Middle frontal gyrus (tissue), 1 donor: Measurements from ENCODE around the gene PTBP1.

Source experiments
- DNase-seq: peaks from one replicate; pipeline ENCODE4 v3.0.0-alpha.2; 2015; ENCODE audit warnings: low spot score; ENCODE audit errors: extremely low spot score

Gene PTBP1

GRCh38 chr19:796692-797527 is at the start of gene PTBP1:
TSS of gene PTBP1 (plus strand) at chr19:797452. CDS start at chr19:797498, 46 bp downstream.
- peak; percentile 99 for DNase-seq

- no peak for DNase-seq
Observed at GRCh38 chr19:748274-748598, 49.0 kb upstream of the PTBP1 start.

- no peak for DNase-seq
Observed at GRCh38 chr19:749811-750210, 47.4 kb upstream of the PTBP1 start.

- DNase-seq: no peak
Observed at GRCh38 chr19:750640-751423, 46.4 kb upstream of the PTBP1 start, which contains the start of gene MISP. TSS of gene MISP (plus strand) at chr19:751112. CDS start at chr19:756947, 5,835 bp downstream.

GRCh38 chr19:751501-752341 is 45.5 kb upstream of the PTBP1 start:
- no peak for DNase-seq

DNA sequence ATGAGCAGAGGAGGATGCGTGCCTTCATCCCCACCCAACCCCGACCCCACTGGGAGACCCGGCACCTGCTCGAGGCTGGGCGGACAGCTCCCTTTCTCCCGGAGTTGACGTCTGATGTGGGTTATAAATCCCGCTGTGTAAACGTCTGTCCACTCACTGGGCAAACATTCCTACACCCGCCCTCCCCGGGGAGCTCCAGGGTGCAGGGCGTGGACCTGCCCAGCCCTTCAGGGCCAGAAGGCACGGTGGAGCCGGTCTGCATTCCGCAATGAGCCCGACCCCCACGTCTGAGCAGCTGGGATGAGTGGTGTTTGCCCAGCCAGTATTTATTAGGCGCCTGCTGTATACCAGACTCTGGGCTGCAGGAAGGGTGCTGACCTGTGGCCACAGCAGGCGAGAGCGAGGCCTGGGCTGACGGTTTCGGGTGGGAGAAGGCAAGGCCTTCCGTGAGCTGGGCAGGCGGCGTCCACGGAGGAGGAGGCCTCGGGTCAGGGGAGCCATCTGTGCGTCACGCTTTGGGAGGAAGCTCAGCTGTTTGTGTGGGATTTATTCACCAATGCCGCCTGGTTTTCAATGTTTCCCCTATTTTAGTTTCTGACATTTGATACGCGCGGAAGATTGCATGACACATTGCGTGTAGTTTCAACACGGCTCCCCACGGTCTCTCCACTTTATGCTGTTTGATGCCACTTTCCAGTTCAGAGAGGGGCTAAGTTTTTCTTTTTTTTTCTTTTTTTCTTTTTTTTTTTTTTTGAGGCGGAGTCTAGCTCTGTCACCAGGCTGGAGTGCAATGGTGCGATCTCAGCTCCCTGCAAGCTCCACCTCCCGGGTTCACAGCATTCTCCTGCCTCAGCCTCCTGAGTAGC is 44.4 kb upstream of the PTBP1 start:
- no peak for DNase-seq

DNA sequence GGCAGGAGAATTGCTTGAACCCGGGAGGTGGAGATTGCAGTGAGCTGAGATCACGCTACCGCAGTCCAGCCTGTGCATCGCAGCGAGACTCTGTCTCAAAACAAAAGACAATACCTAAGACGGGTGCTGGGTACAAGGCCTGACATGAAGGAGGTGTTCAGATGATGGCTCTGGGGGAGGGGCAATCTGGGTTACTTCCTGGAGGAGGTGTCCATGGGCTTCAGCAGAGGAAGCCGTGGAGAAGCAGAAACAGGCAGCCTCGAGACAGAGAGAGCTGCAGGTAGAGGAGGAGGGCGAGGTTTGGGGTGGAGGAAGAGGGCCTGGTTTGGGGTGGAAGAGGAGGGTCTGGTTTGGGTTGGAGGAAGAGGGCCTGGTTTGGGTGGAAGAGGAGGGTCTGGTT is 42.7 kb upstream of the PTBP1 start:
- no peak for DNase-seq

DNA sequence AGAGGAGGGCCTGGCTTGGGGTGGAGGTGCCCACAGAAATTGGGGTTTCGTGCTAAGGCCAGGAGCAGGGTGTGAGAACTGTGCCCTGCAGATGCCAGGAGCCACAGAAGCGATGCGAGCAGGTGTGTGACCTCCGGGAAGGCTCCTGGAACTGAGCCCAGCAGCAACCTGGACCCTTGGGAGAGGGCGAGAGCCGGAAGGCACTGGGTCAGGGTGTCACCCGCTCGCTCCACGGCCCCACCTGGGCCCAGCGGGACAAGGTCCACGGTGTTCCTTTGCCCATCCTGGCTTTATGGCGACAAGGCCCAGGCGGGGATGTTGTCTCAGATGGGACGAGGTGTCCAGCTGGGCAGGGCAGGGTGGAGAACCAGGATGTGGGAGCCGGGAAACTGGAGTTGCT is 42.2 kb upstream of the PTBP1 start:
- no peak for DNase-seq

GRCh38 chr19:756236-756635 is 41.0 kb upstream of the PTBP1 start:
- no peak for DNase-seq

DNA sequence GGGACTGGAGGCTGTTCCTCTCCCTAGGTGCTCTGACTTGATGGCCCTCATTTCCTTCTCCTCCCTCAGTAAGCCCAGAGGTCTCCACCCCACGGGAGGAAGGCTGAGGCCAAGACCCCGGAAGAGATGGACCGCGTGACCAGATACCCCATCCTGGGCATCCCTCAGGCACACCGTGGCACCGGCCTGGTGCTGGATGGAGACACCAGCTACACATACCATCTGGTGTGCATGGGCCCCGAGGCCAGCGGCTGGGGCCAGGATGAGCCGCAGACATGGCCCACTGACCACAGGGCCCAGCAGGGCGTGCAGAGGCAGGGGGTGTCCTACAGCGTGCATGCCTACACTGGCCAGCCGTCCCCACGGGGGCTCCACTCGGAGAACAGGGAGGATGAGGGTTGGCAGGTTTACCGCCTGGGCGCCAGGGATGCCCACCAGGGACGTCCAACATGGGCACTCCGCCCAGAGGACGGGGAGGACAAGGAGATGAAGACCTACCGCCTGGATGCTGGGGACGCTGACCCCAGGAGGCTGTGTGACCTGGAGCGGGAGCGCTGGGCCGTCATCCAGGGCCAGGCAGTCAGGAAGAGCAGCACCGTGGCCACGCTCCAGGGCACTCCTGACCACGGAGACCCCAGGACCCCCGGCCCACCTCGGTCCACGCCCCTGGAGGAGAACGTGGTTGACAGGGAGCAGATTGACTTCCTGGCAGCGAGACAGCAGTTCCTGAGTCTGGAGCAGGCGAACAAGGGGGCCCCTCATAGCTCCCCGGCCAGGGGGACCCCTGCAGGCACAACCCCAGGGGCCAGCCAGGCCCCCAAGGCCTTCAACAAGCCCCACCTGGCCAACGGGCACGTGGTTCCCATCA is 40.2 kb upstream of the PTBP1 start:
- no peak for DNase-seq

DNA sequence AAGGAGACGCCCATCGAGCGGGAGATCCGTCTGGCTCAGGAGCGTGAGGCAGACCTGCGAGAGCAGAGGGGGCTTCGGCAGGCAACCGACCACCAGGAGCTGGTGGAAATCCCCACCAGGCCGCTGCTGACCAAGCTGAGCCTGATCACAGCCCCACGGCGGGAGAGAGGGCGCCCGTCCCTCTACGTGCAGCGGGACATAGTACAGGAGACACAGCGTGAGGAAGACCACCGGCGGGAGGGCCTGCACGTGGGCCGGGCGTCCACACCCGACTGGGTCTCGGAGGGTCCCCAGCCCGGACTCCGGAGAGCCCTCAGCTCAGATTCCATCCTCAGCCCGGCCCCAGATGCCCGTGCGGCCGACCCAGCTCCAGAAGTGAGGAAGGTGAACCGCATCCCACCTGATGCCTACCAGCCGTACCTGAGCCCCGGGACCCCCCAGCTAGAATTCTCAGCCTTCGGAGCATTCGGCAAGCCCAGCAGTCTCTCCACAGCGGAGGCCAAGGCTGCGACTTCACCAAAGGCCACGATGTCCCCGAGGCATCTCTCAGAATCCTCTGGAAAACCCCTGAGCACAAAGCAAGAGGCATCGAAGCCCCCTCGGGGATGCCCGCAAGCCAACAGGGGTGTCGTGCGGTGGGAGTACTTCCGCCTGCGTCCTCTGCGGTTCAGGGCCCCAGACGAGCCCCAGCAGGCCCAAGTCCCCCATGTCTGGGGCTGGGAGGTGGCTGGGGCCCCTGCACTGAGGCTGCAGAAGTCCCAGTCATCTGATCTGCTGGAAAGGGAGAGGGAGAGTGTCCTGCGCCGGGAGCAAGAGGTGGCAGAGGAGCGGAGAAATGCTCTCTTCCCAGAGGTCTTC is 39.2 kb upstream of the PTBP1 start:
- no peak for DNase-seq

DNA sequence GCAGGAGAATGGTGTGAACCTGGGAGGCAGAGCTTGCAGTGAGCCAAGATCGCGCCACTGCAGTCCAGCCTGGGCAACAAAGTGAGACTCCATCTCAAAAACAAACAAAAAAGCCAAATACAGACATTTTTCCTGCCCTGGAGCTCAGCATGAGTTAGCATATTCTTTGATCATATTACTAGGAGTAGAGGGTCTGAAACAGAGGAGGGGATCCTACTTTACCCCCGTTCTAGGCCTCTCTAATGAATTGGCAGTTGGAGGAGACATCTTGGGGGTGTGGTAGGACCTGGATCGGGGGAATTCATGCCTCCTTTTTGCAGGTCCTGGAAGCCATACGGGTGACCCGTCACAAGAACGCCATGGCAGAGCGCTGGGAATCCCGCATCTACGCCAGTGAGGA is 34.1 kb upstream of the PTBP1 start:
- no peak for DNase-seq

- no peak for DNase-seq
Observed at GRCh38 chr19:763869-764268, 33.4 kb upstream of the PTBP1 start.

DNA sequence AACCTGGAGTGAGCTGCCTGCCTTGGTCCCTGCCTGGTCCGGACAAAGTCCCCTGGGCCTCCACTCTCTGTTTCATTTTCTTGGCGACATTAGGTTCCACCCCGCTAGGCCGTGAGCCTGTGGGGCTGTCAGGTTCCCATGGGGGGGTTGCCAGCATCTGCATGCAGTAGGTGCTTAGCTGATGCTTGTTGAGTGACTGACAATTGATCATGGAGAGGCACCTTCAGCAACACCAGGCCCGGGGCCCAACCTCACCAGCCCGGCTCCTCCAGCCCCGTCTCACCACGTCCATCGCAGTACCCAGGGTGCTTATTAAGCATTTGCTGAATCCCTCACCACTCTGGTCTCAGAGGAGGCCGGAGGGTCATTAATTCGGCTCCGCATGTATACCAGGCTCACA is 33.0 kb upstream of the PTBP1 start:
- DNase-seq: no peak

- no peak for DNase-seq
Observed at GRCh38 chr19:765179-765738, 32.0 kb upstream of the PTBP1 start.

DNA sequence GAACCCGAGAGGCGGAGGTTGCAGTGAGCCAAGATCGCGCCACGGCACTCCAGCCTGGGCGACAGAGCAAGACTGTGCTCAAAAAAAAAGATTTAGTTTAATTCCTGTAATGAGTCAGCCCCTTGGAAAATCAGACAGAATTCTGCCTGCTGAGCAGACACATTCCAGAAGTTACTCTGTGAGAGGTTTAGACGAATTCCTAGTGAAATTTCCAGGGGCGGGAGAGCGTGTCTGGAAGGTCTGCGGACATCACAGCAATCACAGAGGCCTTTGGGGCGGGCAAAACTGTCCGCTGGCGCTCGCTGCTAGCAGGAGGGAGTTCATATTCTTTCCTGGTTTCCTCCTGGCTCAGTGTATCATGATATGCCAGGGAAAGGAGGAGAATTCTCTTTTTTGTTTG is 28.8 kb upstream of the PTBP1 start:
- no peak for DNase-seq

DNA sequence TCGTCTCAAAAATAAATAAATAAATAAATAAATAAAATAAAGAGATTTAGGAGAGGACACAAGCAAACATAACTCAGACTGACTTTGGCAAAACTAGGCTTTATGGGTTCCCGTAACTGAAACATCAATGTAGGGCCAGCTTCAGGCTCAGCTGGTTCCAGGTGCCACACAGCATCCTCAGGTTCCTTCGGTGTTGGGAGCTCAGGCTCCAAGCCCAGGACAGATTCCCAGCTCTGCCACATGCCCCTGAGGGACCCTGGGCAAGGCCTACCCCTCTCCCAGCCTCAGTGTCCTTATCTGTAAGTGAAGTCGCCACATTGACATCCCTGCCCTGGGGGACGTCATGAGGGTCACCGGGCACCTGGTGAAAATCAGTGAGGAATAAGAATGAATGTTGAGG is 27.6 kb upstream of the PTBP1 start:
- no peak for DNase-seq

DNA sequence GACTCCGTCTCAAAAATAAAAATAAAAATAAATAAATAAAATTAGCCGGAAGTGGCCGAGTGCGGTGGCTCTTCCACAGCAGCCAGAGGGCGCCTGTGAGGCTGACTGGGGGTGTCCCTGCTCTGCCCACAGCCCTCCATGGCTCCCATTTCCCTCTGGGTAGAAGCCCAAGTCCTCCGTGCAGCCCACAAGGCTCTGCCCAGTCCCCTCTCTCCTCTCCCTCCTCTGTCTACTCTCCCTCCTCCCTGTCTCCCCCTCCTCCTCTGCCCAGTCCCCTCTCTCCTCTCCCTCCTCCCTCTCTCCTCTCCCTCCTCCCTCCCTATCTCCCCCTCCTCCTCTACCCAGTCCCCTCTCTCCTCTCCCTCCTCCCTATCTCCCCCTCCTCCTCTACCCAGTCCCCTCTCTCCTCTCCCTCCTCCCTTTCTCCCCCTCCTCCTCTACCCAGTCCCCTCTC is 25.9 kb upstream of the PTBP1 start:
- no peak for DNase-seq

DNA sequence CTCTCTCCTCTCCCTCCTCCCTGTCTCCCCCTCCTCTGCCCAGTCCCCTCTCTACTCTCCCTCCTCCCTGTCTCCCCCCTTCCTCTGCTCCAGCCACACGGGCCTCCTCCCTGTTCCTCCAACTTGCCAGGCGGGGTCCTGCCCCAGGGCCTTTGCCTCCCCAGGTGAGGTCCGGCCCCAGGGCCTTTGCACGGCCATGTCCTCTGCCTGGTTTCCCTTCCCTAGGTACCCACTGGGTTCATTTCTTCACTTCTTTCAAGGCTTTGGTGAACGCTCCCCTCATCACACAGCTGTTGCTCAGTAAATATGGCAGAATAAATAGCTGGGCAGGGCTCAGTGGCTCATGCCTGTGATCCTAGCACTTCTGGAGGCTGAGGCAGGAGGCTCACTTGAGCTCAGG is 25.2 kb upstream of the PTBP1 start:
- DNase-seq: no peak
